GM21576 (cell line): ENCODE measurements around the gene STAT4.

Source experiments
- ATAC-seq: cut with Tn5 transposase; IDR thresholded peaks from one replicate; pipeline ENCODE4 v1.9.1; 2021; ENCODE audit warnings: mild to moderate bottlenecking, moderate library complexity; ENCODE audit not compliant: unreplicated experiment

The STAT4 gene

DNA sequence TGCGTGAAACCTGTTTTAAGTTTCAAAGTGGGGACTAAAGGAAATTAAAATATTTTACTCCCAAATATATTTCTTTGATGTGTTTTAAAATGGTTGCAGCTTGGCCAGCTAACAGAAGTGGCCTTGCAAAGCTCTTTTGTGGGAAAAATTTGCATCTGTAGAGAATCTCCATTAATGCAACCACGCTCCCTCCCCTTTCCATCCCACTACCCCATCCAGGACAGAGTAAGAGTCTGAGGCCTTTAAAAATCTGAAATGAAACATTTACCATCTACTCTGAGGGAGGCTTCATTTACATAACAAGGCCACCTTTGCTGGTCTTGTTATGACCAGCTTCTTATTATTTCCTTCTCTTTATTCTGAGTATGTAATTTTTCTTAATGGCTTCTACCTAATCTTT lies 63.5 kb downstream of the STAT4 start:
- ATAC-seq, result no peak

GRCh38 chr2:191086706-191087105 lies 64.1 kb downstream of the STAT4 start:
- ATAC-seq, result no peak

- no peak for ATAC-seq
Measured at GRCh38 chr2:191083540-191083939, 67.3 kb downstream of the STAT4 start.

DNA sequence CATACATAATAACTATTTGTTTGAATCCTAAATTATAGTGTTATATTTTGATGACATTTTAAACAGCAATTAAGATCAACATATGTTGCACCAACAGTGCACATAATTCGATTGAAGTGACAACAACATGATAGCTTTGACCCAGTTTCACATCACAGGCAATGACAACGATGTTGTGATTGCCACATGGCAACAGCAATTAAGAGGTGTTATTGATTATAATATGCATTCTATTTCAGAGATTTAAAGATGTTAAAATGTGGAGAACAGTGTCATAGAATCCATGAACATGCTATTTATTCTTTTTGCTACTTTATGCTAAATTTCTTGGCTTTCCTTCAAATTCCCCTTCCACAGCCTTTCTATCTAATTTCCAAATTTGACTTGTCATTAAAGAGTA lies 68.5 kb downstream of the STAT4 start:
- no peak for ATAC-seq

DNA sequence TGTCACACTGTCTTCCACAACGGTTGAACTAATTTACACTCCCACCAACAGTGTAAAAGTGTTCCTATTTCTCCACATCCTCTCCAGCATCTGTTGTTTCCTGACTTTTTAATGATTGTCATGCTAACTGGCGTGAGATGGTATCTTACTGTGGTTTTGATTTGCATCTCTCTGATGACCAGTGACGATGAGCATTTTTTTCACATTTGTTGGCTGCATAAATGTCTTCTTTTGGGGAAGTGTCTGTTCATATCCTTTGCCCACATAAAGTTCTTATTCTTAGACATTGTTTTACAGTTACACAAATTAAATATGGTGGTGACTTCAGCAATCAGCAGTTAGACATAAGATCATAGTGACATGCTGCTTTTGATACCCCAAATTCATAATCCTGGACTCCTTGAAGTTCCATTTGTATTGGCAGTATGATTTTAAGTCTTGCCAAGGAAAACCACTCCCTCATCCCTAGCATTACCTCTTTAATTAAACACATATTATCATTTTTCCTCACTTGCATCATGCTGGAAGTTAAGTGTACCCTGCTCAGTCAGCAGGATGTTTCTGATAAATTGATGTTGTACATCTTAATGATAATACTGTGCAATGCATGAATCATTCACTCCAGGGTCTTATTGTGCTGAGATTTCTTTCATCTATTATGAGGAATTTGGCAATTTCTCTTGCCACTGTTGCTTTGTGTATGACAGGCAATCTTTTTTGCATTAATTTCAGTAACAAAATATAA lies 69.2 kb downstream of the STAT4 start:
- ATAC-seq, result no peak

GRCh38 chr2:191078165-191078867 lies 72.5 kb downstream of the STAT4 start:
- no peak for ATAC-seq

DNA sequence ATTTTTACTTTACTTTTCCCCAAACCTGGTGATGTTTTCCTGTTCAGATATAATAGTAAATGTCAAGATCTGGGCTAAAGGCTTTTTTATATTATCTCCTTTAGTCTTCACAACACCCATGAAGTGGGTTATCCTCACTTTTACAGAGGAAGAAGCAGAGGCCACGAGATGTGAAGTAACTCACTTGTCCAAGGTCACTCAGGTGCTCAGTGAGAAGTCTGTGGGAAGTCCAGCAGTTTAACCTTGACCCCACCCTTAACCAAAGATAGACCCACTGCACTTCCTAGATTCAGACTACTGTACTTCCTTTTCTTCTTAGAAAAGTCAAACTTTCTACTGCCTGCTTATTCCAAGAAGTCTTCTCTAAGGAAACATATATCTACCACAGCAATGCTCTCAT lies 80.5 kb downstream of the STAT4 start:
- no peak for ATAC-seq

GRCh38 chr2:191069606-191070005 lies 81.2 kb downstream of the STAT4 start:
- ATAC-seq, result no peak

- no peak for ATAC-seq
Measured at GRCh38 chr2:191066919-191067233, 83.9 kb downstream of the STAT4 start.

- no peak for ATAC-seq
Measured at GRCh38 chr2:191066197-191066918, 84.4 kb downstream of the STAT4 start.

DNA sequence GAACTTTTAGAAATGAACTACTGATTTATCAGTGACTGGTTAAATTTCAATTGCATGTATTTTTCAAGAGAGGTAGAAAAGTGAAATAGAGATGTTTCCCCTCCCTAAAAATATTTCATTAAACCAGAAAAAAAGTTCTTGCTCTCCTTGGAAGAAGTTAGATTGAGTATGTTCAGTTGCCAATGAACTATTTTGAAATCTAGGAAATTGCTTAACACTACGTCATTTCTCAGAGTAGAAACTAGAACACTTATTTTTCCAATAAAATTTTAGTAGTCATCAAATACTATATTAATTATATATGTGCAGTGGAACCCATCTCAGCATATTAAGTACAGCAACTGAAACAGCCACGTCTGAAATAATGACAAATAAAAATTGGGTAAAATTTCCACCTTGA lies 85.0 kb downstream of the STAT4 start:
- no peak for ATAC-seq

DNA sequence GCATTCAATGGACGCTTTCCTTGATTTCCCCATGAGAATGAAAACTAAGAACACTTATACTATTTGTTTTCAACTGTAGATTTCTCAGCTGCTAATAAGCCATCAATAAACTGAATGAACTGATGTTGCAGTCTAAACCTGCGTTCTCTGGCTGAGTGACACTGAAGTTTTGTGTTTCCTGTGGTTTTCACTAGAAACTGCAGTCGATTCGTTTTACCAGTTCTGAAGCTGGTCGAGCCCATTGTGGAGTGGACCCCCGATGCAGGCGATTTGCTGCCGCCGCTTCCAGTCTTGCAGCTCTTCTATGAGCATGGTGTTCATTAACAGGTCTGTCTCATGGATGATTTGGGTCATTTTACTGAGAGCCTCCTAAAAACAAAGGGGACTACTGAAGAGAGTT lies 86.2 kb downstream of the STAT4 start:
- no peak for ATAC-seq

- no peak for ATAC-seq
Measured at GRCh38 chr2:191063584-191063983, 87.2 kb downstream of the STAT4 start.

DNA sequence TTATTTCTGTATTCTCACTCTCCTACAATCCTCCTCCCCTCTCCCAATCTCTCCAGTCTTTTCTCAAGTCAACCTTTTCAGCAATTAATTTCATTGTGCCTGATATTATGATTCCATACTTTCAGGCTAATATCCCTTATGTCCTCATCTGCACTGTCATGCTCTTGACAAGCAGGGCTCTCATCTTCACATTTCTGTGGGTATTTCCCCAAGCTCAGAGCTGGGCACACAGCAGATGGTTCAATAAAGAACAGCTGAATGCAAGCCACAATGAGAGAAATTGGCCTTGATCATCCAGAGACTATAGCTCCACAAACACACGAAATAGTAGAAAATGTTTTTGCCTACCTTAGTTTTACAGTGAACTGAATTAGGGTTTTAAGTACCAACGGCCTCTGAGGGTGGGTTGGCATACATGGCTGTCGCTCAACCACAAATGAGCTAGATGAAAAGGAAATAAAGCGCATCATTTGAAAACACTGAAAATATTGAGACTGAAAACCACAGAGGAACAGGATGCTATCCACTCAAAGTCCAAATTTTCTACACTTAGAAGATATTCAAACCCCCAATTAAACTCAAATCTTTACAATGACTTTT lies 89.3 kb downstream of the STAT4 start:
- ATAC-seq, result no peak

DNA sequence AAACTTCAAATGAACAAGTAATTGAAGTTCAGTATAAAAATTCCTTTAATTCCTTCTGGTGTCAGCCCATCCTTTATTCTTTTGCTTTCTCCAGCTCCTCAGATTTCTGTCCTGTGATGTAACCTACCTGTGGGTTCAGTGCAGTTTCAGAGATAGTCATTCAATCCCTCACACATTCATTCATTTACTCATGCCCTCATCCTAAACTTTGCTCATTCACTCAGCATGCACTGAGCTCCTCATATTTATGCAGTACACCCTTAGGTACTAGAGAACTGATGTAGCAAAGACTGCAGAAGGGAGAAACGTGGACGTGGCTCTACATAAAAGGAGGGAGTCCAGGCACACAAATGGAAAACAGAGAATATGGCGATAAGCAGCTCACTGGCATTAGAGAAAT lies 91.5 kb downstream of the STAT4 start:
- ATAC-seq, result no peak

DNA sequence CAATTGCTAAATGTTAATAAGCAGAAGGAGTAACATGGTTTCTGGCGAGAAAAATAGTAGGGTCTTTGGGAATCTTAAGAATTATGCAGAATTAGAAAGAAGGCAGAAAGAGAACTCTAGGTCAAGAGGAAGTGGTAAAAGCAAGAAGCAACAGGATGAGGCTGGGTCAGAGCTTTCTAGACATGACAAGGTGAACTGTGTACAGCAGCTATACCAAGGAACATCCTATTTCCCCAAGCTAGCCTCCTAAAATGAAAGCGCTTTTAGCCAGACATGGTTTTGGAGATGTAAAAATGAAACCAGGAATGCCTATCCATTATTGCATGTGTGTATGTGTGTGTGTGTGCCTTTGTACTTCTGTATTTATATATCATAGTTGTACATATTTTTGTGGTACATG lies 94.6 kb downstream of the STAT4 start:
- ATAC-seq, result no peak

DNA sequence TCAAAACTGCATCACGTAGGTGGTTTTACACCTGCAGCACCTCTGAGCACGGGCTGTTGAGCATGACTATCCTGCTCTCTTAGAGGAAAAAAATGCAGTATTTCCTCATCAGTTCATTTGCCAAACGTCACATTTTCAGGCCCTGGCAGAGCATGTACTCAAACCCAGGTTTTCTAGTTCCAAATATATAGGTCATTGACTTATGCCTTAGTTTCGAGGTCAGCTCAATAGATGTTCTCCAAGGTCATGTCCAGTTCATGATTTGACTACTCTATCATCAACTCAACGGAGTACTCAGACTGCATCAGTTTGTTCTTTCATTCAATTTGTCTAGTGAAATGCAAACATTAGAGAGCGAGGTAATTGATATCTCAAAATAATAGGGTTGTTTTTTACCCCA lies 97.5 kb downstream of the STAT4 start:
- ATAC-seq, result no peak

GRCh38 chr2:191051825-191052778 lies 98.7 kb downstream of the STAT4 start:
- ATAC-seq, result no peak

DNA sequence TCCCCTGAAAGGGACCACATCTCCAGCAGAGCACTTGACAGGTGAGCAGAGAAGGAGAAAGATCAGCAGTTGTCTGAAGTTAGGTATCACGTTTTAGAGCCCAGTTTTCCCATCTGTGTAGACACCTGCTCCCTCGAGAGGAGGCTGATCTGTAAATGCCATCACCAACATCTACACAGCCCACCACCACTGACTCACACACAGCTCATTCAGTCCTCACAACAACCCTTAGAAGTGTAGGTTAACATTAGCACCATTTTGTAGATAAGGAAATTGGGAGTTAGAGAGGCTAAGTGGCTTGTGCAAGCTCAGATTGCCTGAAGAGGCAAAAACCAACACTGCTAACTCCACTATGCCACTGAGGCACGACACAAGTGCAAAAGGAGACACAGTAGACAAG lies 99.6 kb downstream of the STAT4 start:
- no peak for ATAC-seq

DNA sequence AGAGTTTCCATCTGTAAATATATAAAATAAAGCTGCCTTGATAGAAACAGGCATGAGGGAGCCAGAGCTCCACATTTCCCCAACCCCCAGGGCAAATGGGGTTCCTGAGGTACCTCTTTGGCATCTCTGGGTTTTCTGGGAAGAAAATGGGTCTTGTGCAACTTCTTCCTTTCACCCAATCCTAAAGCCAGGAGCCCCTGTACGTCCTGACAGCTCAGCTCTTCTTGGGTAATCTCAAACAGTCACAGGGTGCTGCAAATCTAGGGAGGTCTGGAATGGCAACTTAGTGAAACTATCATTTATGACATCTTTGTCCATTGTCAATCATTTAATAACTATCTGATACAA lies 100.2 kb downstream of the STAT4 start:
- no peak for ATAC-seq
